Activated CD4-positive, alpha-beta T cell treated with anti-CD3 and anti-CD28 coated beads, Interleukin-2, amount 10 ng/mL, durations not matched to agents 7 days and 5 days (primary cell): Measurements from ENCODE around the gene LEMD2. TPM values are rescaled to one million over a fixed set of nuclear protein-coding genes. Genes with fewer than 3 reads are reported as not detected.

Source experiments
- CTCF ChIA-PET: fragments of 350-600 bp; sonication (Branson Sonifier 250); formaldehyde crosslinking; loops from one replicate; lab custom pipeline; 2021; ENCODE audit warnings: antibody characterized with exemption; lab: Charles Lee
- POLR2A ChIA-PET: fragments of 350-600 bp; sonication (Branson Sonifier 250); formaldehyde crosslinking; loops from one replicate; lab custom pipeline; 2021; ENCODE audit warnings: antibody characterized with exemption; lab: Charles Lee
- DNase-seq: peaks from one replicate; pipeline ENCODE4 v3.0.0-alpha.2; 2020
- H3K27ac Mint-ChIP-seq: one replicate; pipeline ENCODE4 v1.8.0; 2021; ENCODE audit warnings: mild to moderate bottlenecking, moderate library complexity, mixed read lengths
- H3K27me3 Mint-ChIP-seq: one replicate; pipeline ENCODE4 v1.8.0; 2021; ENCODE audit warnings: mixed read lengths
- H3K36me3 Mint-ChIP-seq: one replicate; pipeline ENCODE4 v1.8.0; 2021; ENCODE audit warnings: low read depth, mixed read lengths
- H3K4me1 Mint-ChIP-seq: one replicate; pipeline ENCODE4 v1.8.0; 2021; ENCODE audit warnings: mixed read lengths
- H3K4me3 Mint-ChIP-seq: one replicate; pipeline ENCODE4 v1.8.0; 2021; ENCODE audit warnings: mild to moderate bottlenecking, moderate library complexity, mixed read lengths
- H3K9me3 Mint-ChIP-seq: one replicate; pipeline ENCODE4 v1.8.0; 2021; ENCODE audit warnings: mixed read lengths
- total RNA-seq, 2 experiments: library from RNA; stranded (reverse); gene quantifications; one replicate each; pipeline ENCODE4 v1.2.3, GENCODE V29; 2021

The LEMD2 gene
- total RNA-seq, 2 experiments from 2014 or later = 73.1 to 74.1 TPM

GRCh38 chr6:33776764-33777163 lies 12.2 kb downstream of the LEMD2 start:
- H3K36me3 Mint-ChIP-seq = peaks cover 53% of the 10 kb centered on the region
- H3K4me3 Mint-ChIP-seq = no peak overlapping the region
- H3K27ac Mint-ChIP-seq = no peak overlapping the region
- DNase-seq = no peak
- H3K9me3 Mint-ChIP-seq = no peaks in the 10 kb centered on the region
- POLR2A ChIA-PET = no interaction called here
- CTCF ChIA-PET = no interaction called here
- H3K27me3 Mint-ChIP-seq = no peaks in the 10 kb centered on the region
- H3K4me1 Mint-ChIP-seq = peaks cover 15% of the 10 kb centered on the region

GRCh38 chr6:33776186-33776585 lies 12.7 kb downstream of the LEMD2 start:
- H3K27me3 Mint-ChIP-seq = no peaks in the 10 kb centered on the region
- DNase-seq = no peak
- CTCF ChIA-PET = no interaction called here
- no peak overlapping the region for H3K27ac Mint-ChIP-seq
- no peaks in the 10 kb centered on the region for H3K9me3 Mint-ChIP-seq
- no peak overlapping the region for H3K4me3 Mint-ChIP-seq
- POLR2A ChIA-PET = no interaction called here
- H3K36me3 Mint-ChIP-seq = peaks cover 54% of the 10 kb centered on the region
- H3K4me1 Mint-ChIP-seq = peaks cover 15% of the 10 kb centered on the region

- ChIA-PET CTCF (interaction anchor here (9.8 kb wide), 1 partner anchor 252 kb away, joined by 71 read pairs; no protein-coding TSS in a partner anchor), POLR2A (interaction anchor here (0.6 kb wide), 1 partner anchor 80 kb away, joined by 5 read pairs; no protein-coding TSS in a partner anchor)
- Mint-ChIP-seq H3K27ac (no peak overlapping the region), H3K27me3 (no peaks in the 10 kb centered on the region), H3K9me3 (no peaks in the 10 kb centered on the region), H3K4me3 (no peak overlapping the region), H3K4me1 (peaks cover 5% of the 10 kb centered on the region), H3K36me3 (peaks cover 46% of the 10 kb centered on the region)
- no peak for DNase-seq
These were observed 14.2 kb downstream of the LEMD2 start for GRCh38 chr6:33774774-33775173.

- Mint-ChIP-seq H3K27me3 (no peaks in the 10 kb centered on the region), H3K4me3 (no peak overlapping the region), H3K27ac (no peak overlapping the region), H3K36me3 (peaks cover 35% of the 10 kb centered on the region), H3K9me3 (no peaks in the 10 kb centered on the region), H3K4me1 (peaks cover 5% of the 10 kb centered on the region)
- DNase-seq = no peak
- ChIA-PET POLR2A (no interaction called here), CTCF (interaction anchor here (0.6 to 9.8 kb wide), 2 partner anchors 254 to 1386 kb away, joined by 3 to 71 read pairs; no protein-coding TSS in a partner anchor)
These were observed 15.9 kb downstream of the LEMD2 start for GRCh38 chr6:33772902-33773472.

GRCh38 chr6:33772082-33772830 lies 16.7 kb downstream of the LEMD2 start:
- H3K4me1 Mint-ChIP-seq = peaks cover 5% of the 10 kb centered on the region
- H3K9me3 Mint-ChIP-seq = no peaks in the 10 kb centered on the region
- no peak overlapping the region for H3K27ac Mint-ChIP-seq
- POLR2A ChIA-PET = no interaction called here
- no peak overlapping the region for H3K4me3 Mint-ChIP-seq
- H3K27me3 Mint-ChIP-seq = no peaks in the 10 kb centered on the region
- CTCF ChIA-PET = interaction anchor here (1.0 to 9.8 kb wide), 11 partner anchors 8 to 282 kb away, joined by 3 to 71 read pairs (median 4); partner anchors contain the start of gene UQCC2
- DNase-seq = no peak
- H3K36me3 Mint-ChIP-seq = peaks cover 28% of the 10 kb centered on the region

GRCh38 chr6:33771146-33772081 lies 17.5 kb downstream of the LEMD2 start:
- H3K4me1 Mint-ChIP-seq = peaks cover 5% of the 10 kb centered on the region
- DNase-seq = peak; percentile 64
- H3K36me3 Mint-ChIP-seq = peaks cover 25% of the 10 kb centered on the region
- POLR2A ChIA-PET = no interaction called here
- H3K9me3 Mint-ChIP-seq = no peaks in the 10 kb centered on the region
- H3K27ac Mint-ChIP-seq = no peak overlapping the region
- H3K27me3 Mint-ChIP-seq = no peaks in the 10 kb centered on the region
- CTCF ChIA-PET = interaction anchor here (0.7 to 9.8 kb wide), 17 partner anchors 9 to 283 kb away, joined by 3 to 71 read pairs (median 4); partner anchors contain the start of gene UQCC2
- no peak overlapping the region for H3K4me3 Mint-ChIP-seq

- peaks cover 5% of the 10 kb centered on the region for H3K4me1 Mint-ChIP-seq
- POLR2A ChIA-PET = no interaction called here
- no peaks in the 10 kb centered on the region for H3K9me3 Mint-ChIP-seq
- no peaks in the 10 kb centered on the region for H3K27me3 Mint-ChIP-seq
- no peak for DNase-seq
- H3K4me3 Mint-ChIP-seq = no peak overlapping the region
- CTCF ChIA-PET = interaction anchor here (0.7 to 9.8 kb wide), 13 partner anchors 10 to 284 kb away, joined by 3 to 71 read pairs (median 4); no protein-coding TSS in a partner anchor
- peaks cover 19% of the 10 kb centered on the region for H3K36me3 Mint-ChIP-seq
- no peak overlapping the region for H3K27ac Mint-ChIP-seq
These were observed 18.1 kb downstream of the LEMD2 start for GRCh38 chr6:33770833-33771145.

GRCh38 chr6:33770124-33770832 lies 18.7 kb downstream of the LEMD2 start:
- ChIA-PET CTCF (interaction anchor here (0.9 to 9.8 kb wide), 7 partner anchors 22 to 283 kb away, joined by 3 to 71 read pairs (median 3); no protein-coding TSS in a partner anchor), POLR2A (no interaction called here)
- no peak overlapping the region for H3K27ac Mint-ChIP-seq
- H3K9me3 Mint-ChIP-seq = no peaks in the 10 kb centered on the region
- H3K36me3 Mint-ChIP-seq = peaks cover 16% of the 10 kb centered on the region
- no peak overlapping the region for H3K4me3 Mint-ChIP-seq
- H3K27me3 Mint-ChIP-seq = no peaks in the 10 kb centered on the region
- H3K4me1 Mint-ChIP-seq = peaks cover 5% of the 10 kb centered on the region
- DNase-seq = no peak

- Mint-ChIP-seq H3K36me3 (peaks cover 7% of the 10 kb centered on the region), H3K27me3 (no peaks in the 10 kb centered on the region), H3K9me3 (no peaks in the 10 kb centered on the region), H3K4me3 (no peak overlapping the region), H3K27ac (no peak overlapping the region), H3K4me1 (peaks cover 5% of the 10 kb centered on the region)
- POLR2A ChIA-PET = no interaction called here
- no peak for DNase-seq
- CTCF ChIA-PET = interaction anchor here (1.0 to 9.8 kb wide), 4 partner anchors 21 to 316 kb away, joined by 3 to 71 read pairs (median 4); no protein-coding TSS in a partner anchor
These were observed 19.6 kb downstream of the LEMD2 start for GRCh38 chr6:33769248-33769821.

GRCh38 chr6:33768644-33769120 lies 20.2 kb downstream of the LEMD2 start:
- Mint-ChIP-seq H3K27me3 (no peaks in the 10 kb centered on the region), H3K36me3 (peaks cover 7% of the 10 kb centered on the region), H3K4me3 (no peak overlapping the region), H3K9me3 (no peaks in the 10 kb centered on the region), H3K27ac (no peak overlapping the region), H3K4me1 (peaks cover 5% of the 10 kb centered on the region)
- CTCF ChIA-PET = interaction anchor here (0.6 to 9.8 kb wide), 8 partner anchors 9 to 315 kb away, joined by 3 to 71 read pairs (median 3); no protein-coding TSS in a partner anchor
- peak; percentile 80 for DNase-seq
- POLR2A ChIA-PET = no interaction called here
